ENCODE measurements around the gene RAB4A.
"Not testable (repeated sequence)": the region's sequence is repeated elsewhere in the genome, so short reads cannot be mapped to it uniquely, and the experiment has no call there.

RAB4A gene

DNA sequence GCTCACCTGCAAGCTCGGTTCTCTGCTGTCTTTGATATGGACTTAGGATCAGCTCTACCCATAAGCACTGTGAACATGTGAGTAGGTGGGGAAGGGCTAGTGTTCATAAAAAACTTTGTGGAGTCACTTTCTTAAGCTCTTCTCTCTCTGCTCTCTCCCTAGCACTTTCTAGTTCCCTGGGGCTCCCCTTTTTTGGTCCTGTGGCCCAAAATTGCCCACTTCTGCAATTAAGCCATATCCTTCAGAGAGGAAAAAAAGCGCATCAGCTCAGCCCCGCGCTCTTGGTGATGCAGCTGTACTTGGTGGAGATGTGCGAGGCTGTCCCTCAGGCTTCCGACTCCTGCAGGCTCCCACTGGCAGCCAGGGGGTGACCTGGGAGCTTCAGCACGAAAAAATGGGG lies 48.6 kb downstream of the RAB4A start:
- no peak overlapping the region for H3K4me3 ChIP-seq (ENCODE audit: low read depth, low read length)
- TF ChIP-seq, protein P1, sequence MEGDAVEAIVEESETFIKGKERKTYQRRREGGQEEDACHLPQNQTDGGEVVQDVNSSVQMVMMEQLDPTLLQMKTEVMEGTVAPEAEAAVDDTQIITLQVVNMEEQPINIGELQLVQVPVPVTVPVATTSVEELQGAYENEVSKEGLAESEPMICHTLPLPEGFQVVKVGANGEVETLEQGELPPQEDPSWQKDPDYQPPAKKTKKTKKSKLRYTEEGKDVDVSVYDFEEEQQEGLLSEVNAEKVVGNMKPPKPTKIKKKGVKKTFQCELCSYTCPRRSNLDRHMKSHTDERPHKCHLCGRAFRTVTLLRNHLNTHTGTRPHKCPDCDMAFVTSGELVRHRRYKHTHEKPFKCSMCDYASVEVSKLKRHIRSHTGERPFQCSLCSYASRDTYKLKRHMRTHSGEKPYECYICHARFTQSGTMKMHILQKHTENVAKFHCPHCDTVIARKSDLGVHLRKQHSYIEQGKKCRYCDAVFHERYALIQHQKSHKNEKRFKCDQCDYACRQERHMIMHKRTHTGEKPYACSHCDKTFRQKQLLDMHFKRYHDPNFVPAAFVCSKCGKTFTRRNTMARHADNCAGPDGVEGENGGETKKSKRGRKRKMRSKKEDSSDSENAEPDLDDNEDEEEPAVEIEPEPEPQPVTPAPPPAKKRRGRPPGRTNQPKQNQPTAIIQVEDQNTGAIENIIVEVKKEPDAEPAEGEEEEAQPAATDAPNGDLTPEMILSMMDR (IDR thresholded peaks at IDR 0.05; ENCODE audit: low read depth, low read length, missing control alignments), result no peak
- no peak for DNase-seq (ENCODE audit: low read depth)

DNA sequence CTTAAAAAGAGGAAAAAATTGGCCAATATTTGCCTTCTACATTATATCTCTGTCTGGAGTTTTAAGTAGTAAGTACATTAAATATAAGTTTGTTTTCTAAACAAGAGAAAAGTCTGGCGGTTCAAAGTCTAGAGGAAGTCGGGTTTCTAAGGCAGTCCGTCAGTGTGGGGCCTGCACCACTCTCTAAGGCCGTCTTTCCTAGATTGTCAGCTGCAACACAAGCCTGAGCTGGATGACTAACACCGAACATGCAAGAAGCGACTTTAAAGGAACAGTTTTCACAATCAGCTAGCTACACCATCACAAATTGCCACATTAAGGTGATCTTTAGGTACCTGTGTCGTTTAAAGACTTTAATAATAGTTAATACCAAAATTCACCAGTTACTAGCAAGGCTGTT lies 52.3 kb downstream of the RAB4A start:
- TF ChIP-seq, protein P1 (IDR thresholded peaks at IDR 0.05; ENCODE audit: low read depth, low read length, missing control alignments), result no peak
- no peak for DNase-seq (ENCODE audit: low read depth)
- no peak overlapping the region for H3K4me3 ChIP-seq (ENCODE audit: low read depth, low read length)

DNA sequence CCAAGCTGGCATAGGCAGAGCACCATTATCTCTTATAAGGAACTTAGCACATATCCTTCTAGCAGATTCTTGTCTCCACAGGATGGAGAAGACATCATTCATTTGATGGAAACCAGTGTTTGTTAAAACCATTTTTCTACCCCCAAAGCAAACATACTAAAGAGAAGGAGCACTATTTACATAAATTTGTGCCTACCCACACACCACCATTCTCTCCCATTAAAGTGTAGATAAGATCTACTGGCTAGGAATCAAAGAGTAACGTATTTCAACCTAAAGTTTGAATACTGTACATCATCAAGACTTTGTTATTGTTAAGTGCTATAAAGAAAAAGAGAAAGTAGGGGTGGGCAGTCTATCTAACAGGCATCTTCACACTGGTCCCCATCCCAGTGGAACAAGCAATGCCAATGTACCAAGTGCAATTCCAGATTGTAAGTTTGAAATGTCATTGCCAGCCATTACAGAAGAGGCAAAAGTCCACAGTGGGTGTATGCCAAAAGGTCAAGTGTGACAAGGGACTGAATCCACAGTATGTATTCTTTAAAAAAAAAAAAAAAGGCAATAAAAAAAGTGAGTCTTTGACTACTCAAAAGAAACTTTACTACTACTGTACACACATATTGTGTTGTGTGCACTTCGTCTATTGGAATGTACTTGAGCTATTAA lies 53.1 kb downstream of the RAB4A start:
- DNase-seq (ENCODE audit: low read depth), result no peak

DNA sequence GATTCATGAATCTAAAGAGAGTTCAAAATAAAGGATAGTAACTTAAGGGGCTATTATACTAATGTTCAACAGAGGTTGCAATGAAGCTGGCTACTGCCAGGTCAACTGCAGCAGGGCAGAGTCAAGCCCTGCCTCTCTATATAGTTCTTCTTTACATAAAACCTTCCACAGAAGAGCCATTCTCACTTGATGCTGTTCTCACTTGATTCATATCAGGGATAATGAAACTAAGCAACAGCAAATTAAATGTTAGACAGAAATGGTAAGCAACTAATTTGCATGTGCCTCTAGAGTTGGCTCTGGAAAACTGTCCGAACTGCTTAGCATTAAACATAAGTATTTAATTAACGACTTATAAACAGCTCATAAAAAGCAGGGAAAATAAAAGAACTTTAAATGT lies 54.5 kb downstream of the RAB4A start:
- no peak for DNase-seq (ENCODE audit: low read depth)
- no peak overlapping the region for H3K4me3 ChIP-seq (ENCODE audit: low read depth, low read length)
- TF ChIP-seq, protein P1 (IDR thresholded peaks at IDR 0.05; ENCODE audit: low read depth, low read length, missing control alignments), result no peak

More for the DNA sequence above, 53.1 kb downstream of the RAB4A start:
- TF ChIP-seq, protein P1 (IDR thresholded peaks at IDR 0.05; ENCODE audit: low read depth, low read length, missing control alignments), result no peak
- H3K4me3 ChIP-seq (ENCODE audit: low read depth, low read length), result no peak overlapping the region

DNA sequence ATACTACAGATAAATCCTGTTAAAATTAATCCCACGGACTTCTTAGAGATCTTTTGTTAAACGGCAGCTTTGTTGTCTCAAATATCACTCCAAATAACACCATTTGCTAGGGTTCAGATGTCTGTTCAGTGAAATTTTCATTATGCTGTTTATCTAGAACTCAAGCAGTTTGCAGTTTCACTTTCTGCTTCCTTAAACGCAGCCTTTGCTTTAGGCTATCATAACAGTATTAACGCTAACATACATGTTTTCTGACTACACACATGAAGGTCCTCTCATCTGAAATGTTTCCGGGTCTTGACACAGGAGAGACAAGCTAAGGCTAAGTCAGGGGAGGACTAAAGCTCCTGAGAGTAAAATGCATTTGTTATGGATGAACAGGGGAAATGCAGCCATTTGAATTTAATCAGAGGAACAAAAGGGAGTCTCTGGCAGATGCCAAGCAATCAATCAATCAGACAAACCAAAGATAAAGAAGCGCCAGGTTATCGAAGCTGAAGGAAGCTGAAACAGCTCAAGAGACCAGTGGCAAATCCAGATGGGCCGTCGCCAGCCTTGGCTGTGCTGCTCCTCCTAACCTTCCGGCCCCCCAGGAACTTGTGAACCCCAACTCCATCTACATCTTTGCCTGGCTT lies 55.1 kb downstream of the RAB4A start:
- no peak overlapping the region for H3K4me3 ChIP-seq (ENCODE audit: low read depth, low read length)

DNA sequence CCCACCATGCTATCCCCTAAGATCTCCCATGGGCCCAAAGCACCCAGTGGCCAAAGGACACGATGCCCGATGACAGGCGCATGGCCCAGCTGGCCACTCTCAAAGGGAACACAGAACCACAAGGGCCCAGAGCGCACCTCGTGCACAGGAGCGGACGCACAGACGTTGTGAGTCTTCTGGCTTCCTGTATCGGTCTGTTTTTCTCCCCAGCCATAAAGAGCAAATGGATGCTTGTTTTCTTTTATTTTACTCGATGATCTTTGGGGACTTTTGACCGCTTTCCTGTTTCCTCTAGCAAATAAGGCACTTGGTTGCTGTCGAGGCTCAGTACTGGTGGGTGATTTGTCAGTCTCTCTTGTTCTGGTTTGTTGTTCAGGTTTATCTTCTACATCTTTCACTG lies 55.7 kb downstream of the RAB4A start:
- no peak for DNase-seq (ENCODE audit: low read depth)
- no peak overlapping the region for H3K4me3 ChIP-seq (ENCODE audit: low read depth, low read length)
- TF ChIP-seq, protein P1 (IDR thresholded peaks at IDR 0.05; ENCODE audit: low read depth, low read length, missing control alignments), result no peak

More for the DNA sequence above, 55.1 kb downstream of the RAB4A start:
- DNase-seq (ENCODE audit: low read depth), result no peak
- TF ChIP-seq, protein P1 (IDR thresholded peaks at IDR 0.05; ENCODE audit: low read depth, low read length, missing control alignments), result no peak

DNA sequence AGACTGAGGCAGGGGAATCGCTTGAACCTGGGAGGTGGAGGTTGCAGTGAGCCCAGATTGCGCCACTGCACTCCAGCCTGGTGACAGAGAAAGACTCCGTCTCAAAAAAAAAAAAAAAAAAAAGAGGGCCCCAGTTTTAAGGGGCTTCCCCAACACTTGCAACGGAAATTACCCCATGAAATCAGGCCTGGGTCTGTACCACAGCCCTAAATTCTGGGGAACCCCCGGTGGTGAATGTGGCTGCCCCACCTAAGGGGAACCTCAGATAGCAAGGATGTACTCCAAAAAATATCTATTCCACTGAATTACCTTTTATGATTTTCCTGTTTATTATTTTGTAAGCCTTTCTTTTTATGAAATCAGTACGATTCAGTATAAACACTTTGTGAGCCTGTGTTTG lies 56.9 kb downstream of the RAB4A start:
- H3K4me3 ChIP-seq (ENCODE audit: low read depth, low read length); DNase-seq (ENCODE audit: low read depth): not testable (repeated sequence)

Data from GM12864 (cell line).